HG02678 (cell line): ENCODE results near the gene BAHCC1.

Experiments
- ATAC-seq: cut with Tn5 transposase; IDR thresholded peaks from one replicate; pipeline ENCODE4 v1.9.1; 2021; ENCODE audit warnings: mild to moderate bottlenecking, moderate library complexity; ENCODE audit not compliant: unreplicated experiment

BAHCC1 gene

GRCh38 chr17:81459224-81459623 lies 64.0 kb downstream of the BAHCC1 start:
- no peak for ATAC-seq

- ATAC-seq = no peak
These were observed 64.6 kb downstream of the BAHCC1 start for GRCh38 chr17:81459864-81460263.

GRCh38 chr17:81460856-81461460 lies 65.7 kb downstream of the BAHCC1 start:
- ATAC-seq = no peak

- no peak for ATAC-seq
These were observed 66.6 kb downstream of the BAHCC1 start for GRCh38 chr17:81461607-81462500.

- ATAC-seq = no peak
These were observed 67.4 kb downstream of the BAHCC1 start for GRCh38 chr17:81462506-81463125.

GRCh38 chr17:81463506-81463905 lies 68.2 kb downstream of the BAHCC1 start:
- ATAC-seq = no peak

- no peak for ATAC-seq
These were observed 69.3 kb downstream of the BAHCC1 start for GRCh38 chr17:81464586-81464985.

GRCh38 chr17:81465910-81466309 lies 70.7 kb downstream of the BAHCC1 start:
- ATAC-seq = no peak

- ATAC-seq = no peak
These were observed 71.6 kb downstream of the BAHCC1 start for GRCh38 chr17:81466564-81467472.

- no peak for ATAC-seq
These were observed 73.0 kb downstream of the BAHCC1 start for GRCh38 chr17:81468111-81468769.

GRCh38 chr17:81468770-81469121 lies 73.5 kb downstream of the BAHCC1 start:
- ATAC-seq = no peak

GRCh38 chr17:81469266-81469665 lies 74.0 kb downstream of the BAHCC1 start:
- ATAC-seq = no peak

- no peak for ATAC-seq
These were observed 75.2 kb downstream of the BAHCC1 start for GRCh38 chr17:81470270-81470943.

- no peak for ATAC-seq
These were observed 75.9 kb downstream of the BAHCC1 start for GRCh38 chr17:81470944-81471817.

GRCh38 chr17:81471818-81472456 lies 76.7 kb downstream of the BAHCC1 start:
- no peak for ATAC-seq

- ATAC-seq = no peak
These were observed 77.8 kb downstream of the BAHCC1 start for GRCh38 chr17:81473019-81473418.

GRCh38 chr17:81474958-81475357 lies 79.7 kb downstream of the BAHCC1 start:
- no peak for ATAC-seq

- no peak for ATAC-seq
These were observed 80.8 kb downstream of the BAHCC1 start for GRCh38 chr17:81476097-81476496.
